CD14-positive monocyte (primary cell): Measurements from ENCODE around the gene SCNN1A. TPM values are rescaled to one million over a fixed set of nuclear protein-coding genes. Genes with fewer than 3 reads are reported as not detected.

Experiments used
- DNase-seq, 3 donors: peaks; one replicate each; pipeline ENCODE4 v3.0.0-alpha.2; 2011 to 2022
- H2AFZ ChIP-seq: 2 replicates; pipeline ENCODE4 v1.6.0; 2012; ENCODE audit warnings: mild to moderate bottlenecking, low read depth, low read length, inconsistent platforms; ENCODE audit not compliant: insufficient read depth, poor library complexity, severe bottlenecking
- H3K27ac ChIP-seq, 2 donors: 1 replicate in 1 of 2; 2 replicates in 1 of 2; pipeline ENCODE4 v1.5.1; 2012 to 2013; ENCODE audit warnings: low read length in 2 of 2, control low read depth in 1 of 2, inconsistent platforms in 1 of 2, low read depth in 1 of 2, mild to moderate bottlenecking in 1 of 2
- H3K27me3 ChIP-seq, 2 donors: one replicate each; pipeline versions ENCODE4 v1.6.0 to v1.6.1; 2011 to 2013; ENCODE audit warnings: low read length in 2 of 2; ENCODE audit not compliant: control insufficient read depth in 2 of 2, insufficient read depth in 2 of 2
- H3K36me3 ChIP-seq, 2 donors: replicated peaks in 1 of 2; 1 replicate in 1 of 2; 2 replicates in 1 of 2; pipeline versions ENCODE4 v1.5.1 to v1.6.1; 2012 to 2013; ENCODE audit warnings: low read length in 2 of 2, control low read depth in 1 of 2, inconsistent platforms in 1 of 2, mild to moderate bottlenecking in 1 of 2; ENCODE audit not compliant: insufficient read depth in 2 of 2, control insufficient read depth in 1 of 2
- H3K4me1 ChIP-seq, 2 donors: 1 replicate in 1 of 2; 2 replicates in 1 of 2; pipeline versions ENCODE4 v1.5.1 to v1.6.1; 2012 to 2013; ENCODE audit warnings: low read length in 2 of 2, control low read depth in 1 of 2, inconsistent platforms in 1 of 2, mild to moderate bottlenecking in 1 of 2, moderate library complexity in 1 of 2; ENCODE audit not compliant: insufficient read depth in 2 of 2, control insufficient read depth in 1 of 2
- H3K4me2 ChIP-seq: replicated peaks from 2 replicates; pipeline ENCODE3; 2012; ENCODE audit warnings: low read length, moderate library complexity, mild to moderate bottlenecking; ENCODE audit not compliant: poor library complexity, severe bottlenecking; ENCODE audit errors: extremely low read depth
- H3K4me3 ChIP-seq, 3 experiments: fragments of 200-600 bp in 1 of 3; sonication (generic) in 1 of 3; replicated peaks in 1 of 3; 1 replicate in 2 of 3; 2 replicates in 1 of 3; pipeline ENCODE4 v1.5.1; 2011 to 2013; ENCODE audit warnings: low read length in 3 of 3, mild to moderate bottlenecking in 3 of 3, control low read depth in 2 of 3, low read depth in 2 of 3, inconsistent platforms in 1 of 3, moderate library complexity in 1 of 3
- H3K79me2 ChIP-seq: 2 replicates; pipeline ENCODE4 v1.6.0; 2012; ENCODE audit warnings: mild to moderate bottlenecking, control low read depth, inconsistent platforms, low read length, moderate library complexity; ENCODE audit not compliant: insufficient read depth
- H3K9ac ChIP-seq: 2 replicates; pipeline ENCODE4 v1.6.0; 2017; ENCODE audit warnings: low read length, mild to moderate bottlenecking; ENCODE audit not compliant: insufficient read depth, poor library complexity, severe bottlenecking
- H3K9me3 ChIP-seq, 2 donors: replicated peaks in 1 of 2; 1 replicate in 1 of 2; 2 replicates in 1 of 2; pipeline versions ENCODE4 v1.5.1 to v1.6.1; 2012 to 2013; ENCODE audit warnings: low read length in 2 of 2, control low read depth in 1 of 2; ENCODE audit not compliant: control insufficient read depth in 1 of 2, insufficient read depth in 1 of 2
- H4K20me1 ChIP-seq: 2 replicates; pipeline ENCODE4 v1.6.0; 2012; ENCODE audit warnings: mild to moderate bottlenecking, low read length, control low read depth, moderate library complexity; ENCODE audit not compliant: insufficient read depth
- H3K27ac Mint-ChIP-seq, 7 donors: one replicate each; pipeline ENCODE4 v1.8.0; 2020; ENCODE audit warnings: mild to moderate bottlenecking in 7 of 7, mixed read lengths in 7 of 7, moderate library complexity in 6 of 7, inconsistent platforms in 2 of 7
- H3K27me3 Mint-ChIP-seq, 3 donors: one replicate each; pipeline ENCODE4 v1.8.0; 2021 to 2022; ENCODE audit warnings: low read depth in 3 of 3, mild to moderate bottlenecking in 3 of 3, mixed read lengths in 3 of 3, moderate library complexity in 3 of 3, inconsistent platforms in 1 of 3
- H3K36me3 Mint-ChIP-seq, 2 donors: one replicate each; pipeline ENCODE4 v1.8.0; 2020; ENCODE audit warnings: mixed read lengths in 2 of 2, inconsistent platforms in 1 of 2, mild to moderate bottlenecking in 1 of 2
- H3K4me1 Mint-ChIP-seq: one replicate; pipeline ENCODE4 v1.8.0; 2020; ENCODE audit warnings: mild to moderate bottlenecking, mixed read lengths
- H3K4me3 Mint-ChIP-seq, 2 donors: one replicate each; pipeline ENCODE4 v1.8.0; 2020; ENCODE audit warnings: mild to moderate bottlenecking in 2 of 2, mixed read lengths in 2 of 2, moderate library complexity in 1 of 2
- H3K9me3 Mint-ChIP-seq, 7 donors: one replicate each; pipeline ENCODE4 v1.8.0; 2020 to 2022; ENCODE audit warnings: mixed read lengths in 7 of 7, mild to moderate bottlenecking in 6 of 7, moderate library complexity in 6 of 7, inconsistent platforms in 2 of 7
- WGBS: methylation state at CpG from one replicate; pipeline ENCODE4 v1.1.5; 2013; ENCODE audit warnings: missing lambda C conversion rate; ENCODE audit not compliant: insufficient coverage; 5-methylcytosine and 5-hydroxymethylcytosine counted together
- intact Hi-C, 2 donors: fragments of 100-400 bp; cut with micrococcal nuclease; formaldehyde crosslinking; loops; one replicate each; pipeline versions ENCODE4 v1.15.0 to v1.15.1; 2023
- polyA plus RNA-seq, 3 donors: library from polyadenylated mRNA; depleted of rRNA in 1 of 3; unstranded in 2 of 3; stranded (reverse) in 1 of 3; fragments of 300-500 nt in 2 of 3; fragments of >200 nt in 1 of 3; fragmentation: Illumina TruSeq in 2 of 3; gene quantifications; 1 replicate in 2 of 3; 2 replicates in 1 of 3; pipeline ENCODE4 v1.2.3, GENCODE V29; 2012 to 2021
- TF ChIP-seq, protein P1 (sequence below): fragments of 200-600 bp; IDR thresholded peaks from one replicate; pipeline ENCODE4 v1.8.0; 2022; ENCODE audit warnings: antibody characterized with exemption, mild to moderate bottlenecking

The SCNN1A gene
- polyA plus RNA-seq, 3 donors, result 0.11 to 0.68 (median 0.63) TPM

- Histone ChIP-seq H3K4me3 (peak overlapping the region in 1 of 3 experiments; percentile 44), H4K20me1 (no peaks in the 10 kb centered on the region), H3K79me2 (peaks cover 8% of the 10 kb centered on the region), H3K27me3 (no peaks in the 10 kb centered on the region), H2AFZ (no peak overlapping the region), H3K36me3 (no peaks in the 10 kb centered on the region), H3K9me3 (no peaks in the 10 kb centered on the region), H3K4me2 (peak overlapping the region; percentile 46), H3K27ac (peak overlapping the region; percentile 72 to 77), H3K9ac (peak overlapping the region; percentile 23), H3K4me1 (peaks cover 37 to 60% of the 10 kb centered on the region in 2 donors)
- intact Hi-C loops, result no loop called here
- DNase-seq, result peak; percentile 56 to 86 (median 72)
- Mint-ChIP-seq H3K4me3 (no peak overlapping the region), H3K36me3 (no peaks in the 10 kb centered on the region), H3K27ac (peak overlapping the region; percentile 73 to 92 (median 88)), H3K27me3 (peaks cover 0 to 2% (median 2%) of the 10 kb centered on the region in 3 donors), H3K9me3 (no peaks in the 10 kb centered on the region), H3K4me1 (peaks cover 53% of the 10 kb centered on the region)
- WGBS, result 42% methylated on average over 6 of the region's 15 CpGs
- TF ChIP-seq, protein P1, sequence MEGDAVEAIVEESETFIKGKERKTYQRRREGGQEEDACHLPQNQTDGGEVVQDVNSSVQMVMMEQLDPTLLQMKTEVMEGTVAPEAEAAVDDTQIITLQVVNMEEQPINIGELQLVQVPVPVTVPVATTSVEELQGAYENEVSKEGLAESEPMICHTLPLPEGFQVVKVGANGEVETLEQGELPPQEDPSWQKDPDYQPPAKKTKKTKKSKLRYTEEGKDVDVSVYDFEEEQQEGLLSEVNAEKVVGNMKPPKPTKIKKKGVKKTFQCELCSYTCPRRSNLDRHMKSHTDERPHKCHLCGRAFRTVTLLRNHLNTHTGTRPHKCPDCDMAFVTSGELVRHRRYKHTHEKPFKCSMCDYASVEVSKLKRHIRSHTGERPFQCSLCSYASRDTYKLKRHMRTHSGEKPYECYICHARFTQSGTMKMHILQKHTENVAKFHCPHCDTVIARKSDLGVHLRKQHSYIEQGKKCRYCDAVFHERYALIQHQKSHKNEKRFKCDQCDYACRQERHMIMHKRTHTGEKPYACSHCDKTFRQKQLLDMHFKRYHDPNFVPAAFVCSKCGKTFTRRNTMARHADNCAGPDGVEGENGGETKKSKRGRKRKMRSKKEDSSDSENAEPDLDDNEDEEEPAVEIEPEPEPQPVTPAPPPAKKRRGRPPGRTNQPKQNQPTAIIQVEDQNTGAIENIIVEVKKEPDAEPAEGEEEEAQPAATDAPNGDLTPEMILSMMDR, result peak; percentile 13
Measured at GRCh38 chr12:6367969-6368892, 7.1 kb downstream of the SCNN1A start.

GRCh38 chr12:6367065-6367968 is 8.0 kb downstream of the SCNN1A start:
- Mint-ChIP-seq H3K4me1 (peaks cover 50% of the 10 kb centered on the region), H3K4me3 (peak overlapping the region in 1 of 2 donors; percentile 39), H3K27me3 (no peaks in the 10 kb centered on the region), H3K36me3 (no peaks in the 10 kb centered on the region), H3K9me3 (no peaks in the 10 kb centered on the region), H3K27ac (peak overlapping the region; percentile 73 to 92 (median 88))
- no peaks in the 10 kb centered on the region for H3K27me3 ChIP-seq
- H3K4me2 ChIP-seq, result peak overlapping the region; percentile 46
- no peak overlapping the region for H2AFZ ChIP-seq
- TF ChIP-seq, protein P1, result peak; percentile 65
- H3K9me3 ChIP-seq, result no peaks in the 10 kb centered on the region
- peak; percentile 72 to 85 (median 80) for DNase-seq
- H3K27ac ChIP-seq, result peak overlapping the region; percentile 72 to 77
- H3K4me1 ChIP-seq, result peaks cover 36 to 60% of the 10 kb centered on the region in 2 donors
- no peaks in the 10 kb centered on the region for H3K36me3 ChIP-seq
- intact Hi-C loops, result no loop called here
- peak overlapping the region in 1 of 3 experiments; percentile 44 for H3K4me3 ChIP-seq
- WGBS, result 38% methylated on average over 3 of the region's 11 CpGs
- peaks cover 8% of the 10 kb centered on the region for H3K79me2 ChIP-seq
- H3K9ac ChIP-seq, result peak overlapping the region; percentile 23
- H4K20me1 ChIP-seq, result no peaks in the 10 kb centered on the region
